GM23338 (cell line): ENCODE measurements around the gene KRTAP10-6. TPM values are rescaled to one million over a fixed set of nuclear protein-coding genes. Genes with fewer than 3 reads are reported as not detected.

Source experiments
- ATAC-seq: fragments of 200-7000 bp; cut with Tn5 transposase; 3 replicates; pipeline ENCODE4 v1.9.1; 2020
- DNase-seq: peaks from one replicate; pipeline ENCODE4 v3.0.0-alpha.2; 2015; ENCODE audit warnings: low spot score
- H2AFZ ChIP-seq: fragments of 200-600 bp; sonication (generic); 2 replicates; pipeline ENCODE4 v1.8.0; 2016; ENCODE audit warnings: antibody characterized with exemption, mild to moderate bottlenecking, moderate library complexity
- H3F3A ChIP-seq: fragments of 200-600 bp; sonication (generic); replicated peaks from 2 replicates; pipeline ENCODE4 v1.8.0; 2017; ENCODE audit warnings: antibody characterized with exemption, mixed run types, low read depth
- H3K27ac ChIP-seq: fragments of 200-600 bp; sonication (generic); 2 replicates; pipeline ENCODE4 v1.6.1; 2016; ENCODE audit warnings: low read depth
- H3K27me3 ChIP-seq: fragments of 200-600 bp; sonication (generic); 2 replicates; pipeline ENCODE4 v1.8.0; 2016; ENCODE audit warnings: mild to moderate bottlenecking, mixed run types, moderate library complexity; ENCODE audit not compliant: insufficient read depth
- H3K36me3 ChIP-seq: fragments of 200-600 bp; sonication (generic); 2 replicates; pipeline ENCODE4 v1.8.0; 2016; ENCODE audit warnings: mild to moderate bottlenecking; ENCODE audit not compliant: insufficient read depth
- H3K4me1 ChIP-seq: fragments of 200-600 bp; sonication (generic); 2 replicates; pipeline ENCODE4 v1.8.0; 2016; ENCODE audit warnings: mild to moderate bottlenecking, moderate library complexity; ENCODE audit not compliant: insufficient read depth
- H3K4me2 ChIP-seq: fragments of 200-600 bp; sonication (generic); 2 replicates; pipeline ENCODE4 v1.7.1; 2017; ENCODE audit warnings: mixed run types
- H3K4me3 ChIP-seq: fragments of 200-600 bp; sonication (generic); 2 replicates; pipeline ENCODE4 v1.6.1; 2016; ENCODE audit warnings: mixed run types
- H3K79me2 ChIP-seq: fragments of 200-600 bp; sonication (generic); replicated peaks from 2 replicates; pipeline ENCODE4 v1.8.0; 2017; ENCODE audit warnings: mild to moderate bottlenecking; ENCODE audit not compliant: insufficient read depth
- H3K9me2 ChIP-seq: fragments of 200-600 bp; sonication (generic); 2 replicates; pipeline ENCODE4 v1.8.0; 2017; ENCODE audit not compliant: insufficient read depth
- H4K20me1 ChIP-seq: fragments of 200-600 bp; sonication (generic); replicated peaks from 2 replicates; pipeline ENCODE4 v1.8.0; 2017; ENCODE audit warnings: mild to moderate bottlenecking; ENCODE audit not compliant: insufficient read depth
- H3K27ac Mint-ChIP-seq: 2 replicates; pipeline ENCODE4 v1.8.0; 2020; ENCODE audit warnings: inconsistent platforms, mild to moderate bottlenecking, moderate library complexity, mixed read lengths
- H3K27me3 Mint-ChIP-seq: 3 replicates; pipeline ENCODE4 v1.8.0; 2022; ENCODE audit warnings: low read depth, mild to moderate bottlenecking, moderate library complexity, mixed read lengths, inconsistent platforms; ENCODE audit not compliant: insufficient read depth, poor library complexity
- H3K36me3 Mint-ChIP-seq: 3 replicates; pipeline ENCODE4 v1.8.0; 2021; ENCODE audit warnings: low read depth, mild to moderate bottlenecking, inconsistent platforms, moderate library complexity, mixed read lengths
- H3K4me1 Mint-ChIP-seq: 3 replicates; pipeline ENCODE4 v1.8.0; 2020; ENCODE audit warnings: mild to moderate bottlenecking, inconsistent platforms, mixed read lengths
- H3K4me3 Mint-ChIP-seq: 3 replicates; pipeline ENCODE4 v1.8.0; 2021; ENCODE audit warnings: moderate library complexity, mild to moderate bottlenecking, inconsistent platforms, mixed read lengths
- H3K9me3 Mint-ChIP-seq: 3 replicates; pipeline ENCODE4 v1.8.0; 2020; ENCODE audit warnings: moderate library complexity, mild to moderate bottlenecking, inconsistent platforms, mixed read lengths
- CREB1 ChIP-seq: fragments of 250-450 bp; sonication (Bioruptor Pico); IDR thresholded peaks from 2 replicates; pipeline ENCODE4 v1.5.0; 2020; ENCODE audit warnings: low read depth, mild to moderate bottlenecking, moderate library complexity
- ZNF331 ChIP-seq: fragments of 250-450 bp; sonication (Bioruptor Pico); IDR thresholded peaks from 2 replicates; pipeline ENCODE4 v1.5.0; 2020; ENCODE audit warnings: low read depth, mild to moderate bottlenecking, moderate library complexity
- ZNF462 ChIP-seq: fragments of 250-450 bp; sonication (Bioruptor Pico); IDR thresholded peaks from 2 replicates; pipeline ENCODE4 v1.5.0; 2020; ENCODE audit warnings: mild to moderate bottlenecking, moderate library complexity
- polyA plus RNA-seq: library from polyadenylated mRNA; unstranded; fragments of >200 nt; fragmentation: Nextera tagmentation; extraction: Ambion mirVana; gene quantifications from 2 replicates; pipeline ENCODE4 v1.2.1, GENCODE V29; 2016
- total RNA-seq: library from RNA; depleted of rRNA; stranded (reverse); fragments of >200 nt; shearing (Covaris generic); gene quantifications from 2 replicates; pipeline ENCODE4 v1.2.3, GENCODE V29; 2014

The KRTAP10-6 gene
- total and polyA plus RNA-seq, 2 experiments from 2014 or later, result not detected

- Histone ChIP-seq H3K9me2 (no peaks in the 10 kb centered on the region), H3K4me1 (no peaks in the 10 kb centered on the region), H3K4me3 (no peak within 1 kb of the TSS), H2AFZ (no peak within 1 kb of the TSS), H4K20me1 (no peaks in the 10 kb centered on the region), H3K27ac (no peak within 1 kb of the TSS), H3K4me2 (no peak within 1 kb of the TSS), H3F3A (no peaks in the 10 kb centered on the region), H3K36me3 (0 out of 2 replicates have a peak, but pooled peaks cover 5% of the 10 kb centered on the region), H3K27me3 (no peaks in the 10 kb centered on the region), H3K79me2 (no peaks in the 10 kb centered on the region)
- Mint-ChIP-seq H3K27ac (no peak within 1 kb of the TSS), H3K36me3 (no peaks in the 10 kb centered on the region; the same call in 1 of the 3 replicates), H3K27me3 (peaks cover 8% of the 10 kb centered on the region), H3K4me3 (no peak within 1 kb of the TSS), H3K9me3 (peaks cover 20% of the 10 kb centered on the region), H3K4me1 (peaks cover 3% of the 10 kb centered on the region; the same call in 2 of the 3 replicates)
- ATAC-seq (peak; percentile 52), DNase-seq (no peak)
- no peak for TF ChIP-seq ZNF331
- TF ChIP-seq CREB1 (CRISPR knock-in tag), result no peak
Observed at GRCh38 chr21:44637018-44637850, 44.9 kb upstream of the KRTAP10-6 start, which contains the start of gene KRTAP10-10. Gene KRTAP10-10, plus strand, starts transcription at chr21:44637356. Its CDS starts 62 bp downstream, at chr21:44637418.

GRCh38 chr21:44636209-44637017, 44.1 kb upstream of the KRTAP10-6 start:
- H3K9me3 Mint-ChIP-seq, result peaks cover 25% of the 10 kb centered on the region
- no peak overlapping the region for H2AFZ ChIP-seq
- DNase-seq, result no peak

More at GRCh38 chr21:44636209-44637017, 44.1 kb upstream of the KRTAP10-6 start:
- H3F3A ChIP-seq, result no peaks in the 10 kb centered on the region
- Mint-ChIP-seq H3K27me3 (peaks cover 8% of the 10 kb centered on the region), H3K4me3 (no peak overlapping the region), H3K4me1 (peaks cover 3% of the 10 kb centered on the region; the same call in 2 of the 3 replicates), H3K27ac (no peak overlapping the region), H3K36me3 (peaks cover 3% of the 10 kb centered on the region)
- H3K9me2 ChIP-seq, result no peaks in the 10 kb centered on the region
- H4K20me1 ChIP-seq, result no peaks in the 10 kb centered on the region
- H3K79me2 ChIP-seq, result no peaks in the 10 kb centered on the region
- no peaks in the 10 kb centered on the region for H3K27me3 ChIP-seq
- no peak overlapping the region for H3K27ac ChIP-seq
- TF ChIP-seq ZNF462 (CRISPR knock-in tag), result no peak
- H3K4me1 ChIP-seq, result no peaks in the 10 kb centered on the region
- no peak overlapping the region for H3K4me3 ChIP-seq
- no peak overlapping the region for H3K4me2 ChIP-seq
- ATAC-seq, result no peak; the same call in 2 of the 3 replicates
- 0 out of 2 replicates have a peak, but pooled peaks cover 6% of the 10 kb centered on the region for H3K36me3 ChIP-seq
